EH (cell line): Measurements from ENCODE around the gene ARFGAP3.

Source experiments
- DNase-seq: peaks from one replicate; pipeline ENCODE4 v3.0.0-alpha.2; 2015; ENCODE audit warnings: low read depth

Gene ARFGAP3

DNA sequence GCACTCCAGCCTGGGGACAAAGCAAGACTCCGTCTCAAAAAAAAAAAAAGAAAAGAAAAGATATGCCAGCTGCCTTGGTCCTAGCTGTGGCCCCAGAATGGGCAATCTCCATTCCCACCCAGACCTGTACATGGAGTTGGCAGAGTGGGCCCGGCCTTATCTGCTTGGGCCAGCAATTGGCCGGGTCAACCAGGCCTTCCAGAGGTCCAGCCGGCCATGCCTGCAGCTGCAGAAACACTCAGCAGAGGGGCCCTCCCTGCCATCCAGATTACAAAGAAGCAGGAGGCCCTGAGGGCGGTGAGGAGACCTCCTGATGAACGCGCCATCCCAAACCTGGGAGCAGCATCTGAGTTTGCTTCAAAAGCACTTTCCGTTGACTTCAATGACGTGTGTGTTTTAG, 26.9 kb upstream of the ARFGAP3 start:
- no peak for DNase-seq

GRCh38 chr22:42883121-42883520, 26.0 kb upstream of the ARFGAP3 start:
- no peak for DNase-seq

- no peak for DNase-seq
Observed at GRCh38 chr22:42881982-42882656, 25.0 kb upstream of the ARFGAP3 start.

DNA sequence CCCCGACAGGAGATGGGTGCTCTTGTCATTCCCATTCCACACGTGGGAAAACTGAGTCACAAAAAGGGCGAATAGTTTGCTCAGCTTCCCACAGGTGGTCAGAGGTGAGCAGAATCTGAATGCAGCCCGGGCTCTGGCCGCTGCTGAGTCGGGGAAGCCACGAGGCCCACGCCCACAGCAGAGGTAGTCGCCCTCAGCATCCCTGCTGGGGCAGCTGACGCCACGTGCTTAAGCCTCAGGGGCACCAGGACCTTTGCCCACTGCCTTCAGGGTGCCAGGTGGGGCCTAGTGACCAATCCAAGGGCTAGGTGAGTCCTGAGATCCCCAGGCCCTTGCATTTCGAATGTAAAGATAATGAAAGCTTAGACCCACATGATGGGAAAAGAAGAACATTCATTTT, 24.2 kb upstream of the ARFGAP3 start:
- no peak for DNase-seq

GRCh38 chr22:42880815-42881214, 23.7 kb upstream of the ARFGAP3 start:
- no peak for DNase-seq

GRCh38 chr22:42879371-42880021, 22.4 kb upstream of the ARFGAP3 start:
- DNase-seq: no peak

DNA sequence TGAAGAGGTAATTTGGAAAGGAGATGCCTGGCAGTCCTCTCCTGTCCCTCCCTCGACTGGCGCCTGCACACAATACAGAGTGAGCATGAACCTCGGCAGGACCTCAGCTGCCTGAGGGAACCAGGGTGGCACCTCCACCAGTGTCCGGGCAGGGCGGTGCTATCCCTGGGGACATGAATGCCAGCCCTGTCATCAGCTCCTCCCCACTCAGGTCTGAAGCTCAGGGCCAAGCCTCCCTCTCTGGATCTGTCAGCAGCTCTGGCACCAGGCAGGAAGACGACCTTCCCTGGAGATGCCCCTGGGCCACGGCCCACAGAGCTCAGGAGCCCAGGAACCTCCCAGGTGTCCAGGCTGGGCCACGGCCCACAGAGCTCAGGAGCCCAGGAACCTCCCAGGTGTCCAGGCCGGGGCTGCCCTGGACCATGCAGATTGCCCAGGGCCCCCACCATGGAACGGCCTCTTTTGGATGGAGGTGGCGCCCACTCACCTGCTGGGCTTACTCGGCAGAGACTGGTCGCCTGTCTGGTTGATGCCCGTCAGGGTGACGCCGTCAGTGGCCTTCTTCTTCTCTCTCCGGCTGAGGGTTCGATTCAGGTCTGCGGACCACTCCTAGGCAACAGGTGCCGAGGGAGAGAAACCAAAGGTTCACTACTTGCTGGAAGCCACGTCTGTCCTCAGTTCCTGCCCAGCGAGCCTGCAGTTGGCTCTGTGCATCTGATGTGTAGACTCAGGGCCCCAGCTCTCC, 21.7 kb upstream of the ARFGAP3 start:
- DNase-seq: no peak

DNA sequence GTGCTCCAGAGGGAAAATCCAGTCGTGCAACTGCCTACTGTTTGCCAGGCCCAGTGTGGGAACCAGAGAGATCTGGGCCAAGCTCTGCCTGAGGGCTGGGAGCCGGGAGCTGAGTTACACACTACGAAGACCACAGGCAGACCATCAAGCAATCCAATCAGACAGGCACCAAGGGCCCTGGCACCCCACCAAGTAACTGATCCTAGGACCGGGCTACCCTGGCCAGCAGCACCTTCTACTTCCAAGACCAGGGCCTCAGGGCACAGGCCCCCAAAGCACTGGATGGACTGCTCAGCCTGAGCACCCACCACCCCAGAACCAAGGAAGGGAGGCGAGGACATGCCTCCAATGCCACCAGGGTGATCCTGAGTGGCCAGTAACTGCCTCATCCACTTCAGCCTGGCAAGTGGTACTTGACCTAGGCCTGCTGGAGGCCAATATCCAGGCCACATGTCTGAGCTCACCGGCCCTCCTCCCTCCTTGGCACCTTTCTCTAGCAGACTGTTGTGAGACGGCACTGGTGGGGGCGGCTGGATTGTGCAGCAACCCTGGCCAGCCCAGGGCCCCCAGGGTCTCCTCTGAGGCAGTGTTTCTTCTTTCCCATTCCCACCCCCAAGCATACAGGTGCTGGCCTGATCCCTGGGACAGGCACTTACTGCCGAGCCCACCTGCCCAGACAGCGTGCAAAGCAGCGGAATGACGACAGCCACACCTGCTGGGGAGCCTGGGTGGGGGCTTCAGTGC, 20.7 kb upstream of the ARFGAP3 start:
- DNase-seq: no peak

DNA sequence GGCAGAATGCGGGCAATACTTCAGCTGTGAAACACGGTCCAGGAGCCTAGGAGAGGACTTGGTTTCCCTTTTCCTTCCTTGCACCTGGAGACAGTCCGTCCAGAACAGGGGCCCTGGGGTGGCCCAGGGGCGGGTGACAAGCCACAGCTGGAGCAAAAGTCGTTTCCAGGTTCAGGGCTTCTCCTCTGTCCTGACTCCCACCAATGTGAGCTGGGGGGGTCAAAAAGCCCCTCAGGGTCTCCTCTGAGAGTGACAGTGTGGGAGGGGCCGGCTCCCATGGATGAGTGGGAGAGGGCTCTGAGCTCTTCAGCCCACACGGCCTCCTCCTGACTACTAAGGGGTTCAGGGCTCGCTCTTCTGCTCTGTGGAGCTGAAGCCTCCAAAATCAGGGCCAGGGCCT, 20.1 kb upstream of the ARFGAP3 start:
- no peak for DNase-seq

DNA sequence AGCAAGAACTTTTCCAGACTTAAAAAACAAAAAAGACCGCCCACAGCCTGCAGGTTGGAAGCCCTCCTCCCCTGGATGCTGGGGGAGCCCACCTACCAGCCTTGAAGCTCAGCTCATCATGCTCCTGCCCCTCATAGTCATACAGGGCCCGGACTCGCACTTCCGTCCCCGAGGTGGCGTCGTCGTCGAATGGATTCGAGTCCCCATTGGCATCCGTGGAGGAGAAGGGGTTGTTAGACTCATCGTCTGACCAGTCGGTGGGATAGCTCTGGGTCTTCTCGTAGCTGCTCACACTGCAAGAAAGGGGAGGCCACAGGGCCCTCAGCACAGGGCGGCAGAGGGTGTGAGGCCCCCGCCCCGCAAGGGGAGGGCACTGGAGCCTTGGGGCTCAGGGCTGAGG, 19.0 kb upstream of the ARFGAP3 start:
- DNase-seq: no peak

GRCh38 chr22:42874010-42874409, 16.9 kb upstream of the ARFGAP3 start:
- no peak for DNase-seq

GRCh38 chr22:42873356-42873755, 16.3 kb upstream of the ARFGAP3 start:
- peak; percentile 13 for DNase-seq

GRCh38 chr22:42872821-42873220, 15.7 kb upstream of the ARFGAP3 start:
- DNase-seq: no peak

- no peak for DNase-seq
Observed at GRCh38 chr22:42871146-42872050, 14.3 kb upstream of the ARFGAP3 start.

- DNase-seq: no peak
Observed at GRCh38 chr22:42869888-42870480, 12.9 kb upstream of the ARFGAP3 start.

DNA sequence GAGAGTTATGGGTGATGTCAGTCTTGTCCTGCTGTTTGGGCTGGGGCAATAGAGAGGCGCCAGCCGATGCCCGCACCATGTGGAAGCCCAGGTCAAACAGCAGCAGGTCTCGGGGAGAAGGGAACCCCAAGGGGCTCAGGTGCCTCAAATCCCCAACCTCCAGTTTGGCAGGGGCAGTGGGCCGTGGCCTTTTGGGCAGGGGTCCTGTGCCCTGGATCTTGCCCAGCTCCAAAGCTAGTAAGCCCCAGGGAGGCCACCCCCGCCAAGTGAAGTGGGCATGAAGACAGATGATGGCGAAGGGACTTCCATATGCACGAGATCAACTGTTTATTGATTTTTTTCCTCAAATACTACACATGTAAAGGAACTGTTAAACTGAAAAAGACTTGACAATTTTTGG, 12.4 kb upstream of the ARFGAP3 start:
- DNase-seq: no peak

DNA sequence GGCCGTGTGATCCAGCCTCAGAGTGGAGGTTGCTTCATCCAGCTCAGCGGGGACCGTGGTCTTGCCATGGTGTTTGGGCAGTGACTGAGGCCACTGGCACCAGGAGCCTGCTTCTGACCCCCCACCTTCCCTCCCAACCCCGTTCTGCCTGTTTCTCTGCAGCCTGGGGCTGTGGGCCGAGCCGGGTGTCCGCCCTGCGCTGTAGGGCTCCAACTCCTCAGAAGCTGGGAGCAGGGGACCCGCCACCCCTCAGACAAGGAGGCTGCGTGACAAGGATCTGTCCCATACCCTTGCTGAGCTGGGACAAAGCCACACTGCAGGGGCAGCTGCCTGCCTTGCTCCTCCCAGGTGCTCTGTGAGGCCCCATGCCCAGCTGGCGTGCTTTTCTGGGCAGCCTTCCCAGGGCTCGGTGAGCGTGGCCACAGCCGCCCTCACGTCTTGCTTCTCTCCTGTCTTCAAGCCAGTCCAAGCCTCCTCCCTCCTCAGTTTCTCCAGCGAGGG, 11.7 kb upstream of the ARFGAP3 start:
- no peak for DNase-seq

GRCh38 chr22:42866100-42866499, 9.0 kb upstream of the ARFGAP3 start:
- no peak for DNase-seq

DNA sequence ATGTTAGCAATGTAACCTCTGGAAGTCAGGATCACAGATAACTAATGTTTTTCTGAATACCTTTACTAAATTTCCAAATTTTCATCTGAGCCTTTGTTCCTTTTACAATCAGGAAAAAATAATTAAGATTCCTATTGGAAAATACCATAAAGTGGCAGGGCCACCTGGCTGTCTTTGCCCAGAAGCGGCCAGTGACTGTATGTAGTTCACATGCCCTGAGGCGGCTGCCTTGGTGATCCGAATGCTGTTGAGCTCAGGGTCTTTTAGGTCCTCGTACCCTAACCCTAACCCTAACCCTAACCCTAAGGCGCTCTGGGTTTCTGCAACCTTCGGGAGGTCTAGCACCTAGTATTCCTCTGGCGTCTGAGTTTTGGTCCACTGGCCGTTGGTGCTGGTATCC, 8.5 kb upstream of the ARFGAP3 start:
- no peak for DNase-seq

DNA sequence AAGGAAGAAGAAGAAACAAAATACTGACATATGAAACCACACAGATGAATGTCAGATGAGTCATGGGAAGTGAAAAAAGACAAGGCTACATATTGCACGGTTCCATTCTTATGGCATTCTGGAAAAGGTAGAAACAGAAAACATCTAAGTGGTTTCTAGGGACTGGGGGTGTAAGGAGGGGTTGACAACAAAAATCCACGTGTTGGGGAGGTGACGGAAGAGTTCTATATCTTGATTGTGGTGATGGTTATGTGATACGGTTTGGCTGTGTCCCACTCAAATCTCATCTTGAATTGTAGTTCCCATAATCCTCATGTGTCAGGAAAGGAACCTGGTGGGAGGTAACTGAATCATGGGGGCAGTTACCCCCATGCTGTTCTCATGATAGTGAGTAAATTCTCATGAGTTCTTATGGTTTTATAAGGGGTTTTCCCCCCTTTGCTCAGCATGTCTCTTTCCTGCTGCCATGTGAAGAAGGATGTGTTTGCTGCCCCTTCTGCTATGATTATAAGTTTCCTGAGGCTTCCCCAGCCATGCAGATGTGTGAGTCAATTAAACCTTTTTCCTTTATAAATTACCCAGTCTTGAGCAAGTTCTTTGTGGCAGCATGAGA, 6.4 kb upstream of the ARFGAP3 start:
- DNase-seq: peak; percentile 74
